HL-60/S4 treated with retinoic acid at 250 ng/mL for 4 days and 3 days (cell line): ENCODE results near the gene TRNAU1AP.
"Not testable (repeated sequence)": the region's sequence is repeated elsewhere in the genome, so short reads cannot be mapped to it uniquely, and the experiment has no call there.

ENCODE experiments used
- in situ Hi-C: fragments of 300-500 bp; cut with MboI; formaldehyde crosslinking; loops from 2 replicates; pipeline ENCODE4 v1.7.0; 2022; ENCODE audit warnings: low sequenced_read_pairs

TRNAU1AP gene

DNA sequence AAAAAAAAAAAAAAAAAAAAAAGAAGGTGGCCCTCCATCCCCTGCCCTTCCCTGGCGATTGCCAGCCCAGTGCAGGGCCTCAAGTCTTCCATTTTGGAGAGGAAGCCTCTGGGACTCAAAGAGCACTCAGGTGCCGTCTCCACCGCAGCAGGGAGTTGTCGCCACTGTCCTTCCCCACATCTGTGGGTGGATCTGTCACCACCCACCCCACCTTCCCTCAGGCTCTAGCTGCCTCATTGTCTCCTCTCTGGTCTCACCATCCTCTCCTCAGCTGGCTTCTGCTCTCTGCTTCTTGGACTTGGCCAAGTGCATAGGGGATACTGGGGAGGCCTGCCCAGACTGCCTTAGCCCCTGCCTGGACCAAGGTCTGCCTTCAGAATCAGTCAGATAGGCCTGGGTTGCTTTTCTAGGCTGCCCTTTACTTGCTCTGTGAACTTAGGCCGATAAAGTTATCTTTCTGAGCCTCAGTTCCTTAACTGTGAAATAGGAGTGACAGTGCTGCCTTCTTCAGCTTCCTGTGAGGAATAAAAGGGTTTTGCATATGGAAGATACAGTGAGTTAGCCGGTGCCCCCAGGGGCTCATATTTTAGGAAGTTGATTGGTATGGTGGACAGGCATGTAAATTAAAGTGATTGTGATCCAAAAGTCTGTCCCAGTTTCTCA lies 31.3 kb upstream of the TRNAU1AP start:
- in situ Hi-C loops, result no loop called here

GRCh38 chr1:28522537-28522936 lies 30.3 kb upstream of the TRNAU1AP start:
- in situ Hi-C loops, result not testable (repeated sequence)

- in situ Hi-C loops, result not testable (repeated sequence)
Measured at GRCh38 chr1:28525002-28525642, 27.8 kb upstream of the TRNAU1AP start.

DNA sequence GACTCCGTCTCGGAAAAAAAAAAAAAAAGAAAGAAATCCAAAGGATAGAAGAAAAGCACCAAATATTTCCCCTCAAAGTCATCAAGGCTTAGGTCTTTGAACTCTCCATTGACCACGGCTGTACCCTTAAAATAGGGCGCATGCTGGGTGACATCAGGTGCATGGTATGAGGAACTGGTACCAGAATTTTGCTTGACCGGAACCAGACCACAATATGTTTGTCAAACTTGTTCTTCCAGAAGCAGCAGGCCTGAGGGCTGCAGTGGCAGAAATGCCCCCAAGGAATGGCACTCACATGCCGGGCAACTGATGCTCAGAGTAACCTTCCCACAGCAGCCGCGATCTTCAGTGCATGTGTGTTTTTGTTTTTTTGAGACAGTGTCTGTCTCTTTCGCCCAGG lies 26.0 kb upstream of the TRNAU1AP start:
- in situ Hi-C loops, result no loop called here

- in situ Hi-C loops, result no loop called here
Measured at GRCh38 chr1:28530456-28530855, 22.4 kb upstream of the TRNAU1AP start.

DNA sequence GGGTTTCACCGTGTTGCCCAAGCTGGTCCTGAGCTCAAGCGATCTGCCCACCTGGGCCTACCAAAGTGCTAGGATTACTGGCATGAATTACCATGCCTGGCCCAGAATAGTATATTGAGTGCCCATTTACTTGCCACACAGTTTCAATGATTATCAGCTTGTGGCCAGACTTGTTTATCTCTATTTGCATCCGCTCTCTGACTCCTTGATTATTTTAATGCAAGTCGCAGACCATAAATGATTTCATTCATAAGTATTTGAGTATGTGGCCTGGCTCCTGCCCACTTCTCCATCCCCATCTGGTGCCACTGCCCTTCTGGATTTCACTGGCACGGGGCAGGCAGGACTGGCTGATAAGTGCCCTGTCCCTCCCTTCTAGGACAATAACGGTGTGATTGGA lies 18.2 kb upstream of the TRNAU1AP start:
- in situ Hi-C loops, result no loop called here

- in situ Hi-C loops, result no loop called here
Measured at GRCh38 chr1:28535180-28535579, 17.7 kb upstream of the TRNAU1AP start.

DNA sequence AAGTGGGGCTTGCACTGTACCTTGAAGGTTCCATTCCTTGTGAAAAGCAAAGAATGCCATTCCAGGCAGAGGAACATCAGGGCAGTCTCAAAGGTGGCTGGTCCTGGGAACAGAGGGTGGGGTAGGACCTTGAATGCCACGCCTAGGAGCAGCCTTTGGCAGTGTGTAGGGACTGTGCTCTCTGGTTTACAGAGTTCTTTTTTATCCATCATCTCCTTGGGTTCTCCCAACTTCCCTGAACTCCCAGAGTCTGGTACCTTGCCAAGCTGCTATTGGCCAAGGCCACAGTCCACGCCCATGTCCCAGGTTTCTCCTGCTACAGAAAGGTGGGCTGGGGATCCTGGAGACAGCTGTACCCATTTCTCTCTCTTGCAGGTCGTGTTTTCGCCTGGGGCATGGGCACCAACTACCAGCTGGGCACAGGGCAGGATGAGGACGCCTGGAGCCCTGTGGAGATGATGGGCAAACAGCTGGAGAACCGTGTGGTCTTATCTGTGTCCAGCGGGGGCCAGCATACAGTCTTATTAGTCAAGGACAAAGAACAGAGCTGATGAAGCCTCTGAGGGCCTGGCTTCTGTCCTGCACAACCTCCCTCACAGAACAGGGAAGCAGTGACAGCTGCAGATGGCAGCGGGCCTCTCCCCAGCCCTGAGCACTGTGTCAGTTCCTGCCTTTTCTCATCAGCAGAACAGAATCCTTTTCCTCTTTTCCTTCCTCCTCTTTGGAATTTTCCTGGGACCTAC lies 15.3 kb upstream of the TRNAU1AP start:
- in situ Hi-C loops, result no loop called here

GRCh38 chr1:28538286-28538685 lies 14.6 kb upstream of the TRNAU1AP start:
- in situ Hi-C loops, result no loop called here

DNA sequence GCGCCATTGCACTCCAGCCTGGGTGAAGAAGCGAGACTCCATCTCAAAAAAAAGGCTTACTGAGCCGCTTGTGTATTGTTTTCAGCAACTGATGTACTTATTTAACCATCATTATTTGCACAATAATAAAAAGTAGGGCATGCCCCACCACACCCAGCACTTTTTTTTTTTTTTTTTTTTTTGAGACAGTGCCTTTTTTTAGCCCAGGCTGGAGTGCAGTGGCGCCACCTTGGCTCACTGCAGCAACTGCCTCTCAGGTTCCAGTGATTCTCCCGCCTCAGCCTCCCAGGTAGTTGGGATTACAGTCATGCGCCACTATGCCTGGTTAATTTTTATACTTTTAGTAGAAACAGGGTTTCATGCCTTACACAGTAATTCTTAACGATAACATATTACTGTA lies 12.2 kb upstream of the TRNAU1AP start:
- in situ Hi-C loops, result no loop called here

GRCh38 chr1:28541414-28542015 lies 11.4 kb upstream of the TRNAU1AP start:
- in situ Hi-C loops, result not testable (repeated sequence)

GRCh38 chr1:28545246-28545628 lies 7.6 kb upstream of the TRNAU1AP start:
- in situ Hi-C loops, result no loop called here

- in situ Hi-C loops, result no loop called here
Measured at GRCh38 chr1:28548318-28548717, 4.6 kb upstream of the TRNAU1AP start.

GRCh38 chr1:28551381-28551780 lies 1.5 kb upstream of the TRNAU1AP start:
- in situ Hi-C loops, result no loop called here

DNA sequence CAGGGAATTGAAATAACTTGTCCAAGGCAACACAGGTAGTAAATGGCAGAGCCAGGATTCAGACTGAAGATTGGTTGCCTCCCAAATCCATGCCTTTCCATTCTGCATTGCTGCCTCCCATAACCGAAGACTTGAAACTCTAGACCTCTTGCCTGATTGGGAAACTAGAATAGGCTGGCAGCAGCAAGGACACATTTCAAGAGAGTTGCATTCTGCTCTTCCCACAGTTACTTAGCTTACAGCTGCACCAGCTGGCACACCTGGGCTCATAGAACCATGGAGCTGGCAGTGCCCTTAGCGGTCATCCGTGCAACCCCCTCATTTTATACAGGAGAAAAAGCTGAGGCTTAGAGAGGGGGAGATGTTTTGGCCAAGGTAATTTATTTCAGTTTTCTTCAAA lies 8.0 kb downstream of the TRNAU1AP start:
- in situ Hi-C loops, result no loop called here

DNA sequence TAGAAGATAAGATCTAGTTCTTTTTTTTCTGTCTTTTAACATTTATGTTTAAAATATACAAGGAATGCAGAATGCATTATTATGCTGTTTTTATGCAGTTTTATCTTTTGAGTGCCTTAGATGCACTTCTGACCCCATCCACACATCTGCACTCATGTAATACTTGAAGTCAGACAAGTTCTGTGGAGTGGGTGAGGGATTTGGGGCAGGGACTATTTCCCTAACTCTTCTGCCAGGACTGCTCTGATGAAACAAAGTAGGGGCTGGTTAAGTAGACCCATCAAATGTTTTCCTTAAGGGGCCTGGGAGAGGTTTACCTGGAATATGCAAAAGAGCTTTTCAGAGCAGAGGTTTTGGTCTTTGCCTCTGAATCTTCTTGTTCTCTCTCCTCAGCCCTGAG lies 11.4 kb downstream of the TRNAU1AP start:
- in situ Hi-C loops, result no loop called here

GRCh38 chr1:28565040-28565439 lies 12.2 kb downstream of the TRNAU1AP start:
- in situ Hi-C loops, result no loop called here

GRCh38 chr1:28565726-28566125 lies 12.8 kb downstream of the TRNAU1AP start:
- in situ Hi-C loops, result no loop called here

GRCh38 chr1:28566931-28567330 lies 14.0 kb downstream of the TRNAU1AP start:
- in situ Hi-C loops, result no loop called here

DNA sequence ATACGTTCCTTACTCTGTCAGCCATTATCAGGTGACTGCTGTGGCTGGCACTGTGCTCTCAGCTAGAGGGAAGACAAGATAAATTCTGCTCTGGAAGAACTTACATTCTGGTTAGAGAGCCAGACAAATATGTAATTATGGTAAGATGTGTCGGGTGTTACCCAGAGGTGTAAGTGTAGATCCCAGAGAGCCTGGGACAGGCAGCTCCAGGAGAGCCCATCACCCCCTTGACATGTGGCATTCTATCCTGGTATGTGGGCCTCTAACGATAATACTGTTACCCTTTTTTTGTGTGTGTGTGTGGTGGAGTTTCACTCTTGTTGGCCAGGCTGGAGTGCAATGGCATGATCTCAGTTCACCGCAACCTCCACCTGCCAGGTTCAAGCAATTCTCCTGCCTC lies 19.0 kb downstream of the TRNAU1AP start:
- in situ Hi-C loops, result no loop called here

DNA sequence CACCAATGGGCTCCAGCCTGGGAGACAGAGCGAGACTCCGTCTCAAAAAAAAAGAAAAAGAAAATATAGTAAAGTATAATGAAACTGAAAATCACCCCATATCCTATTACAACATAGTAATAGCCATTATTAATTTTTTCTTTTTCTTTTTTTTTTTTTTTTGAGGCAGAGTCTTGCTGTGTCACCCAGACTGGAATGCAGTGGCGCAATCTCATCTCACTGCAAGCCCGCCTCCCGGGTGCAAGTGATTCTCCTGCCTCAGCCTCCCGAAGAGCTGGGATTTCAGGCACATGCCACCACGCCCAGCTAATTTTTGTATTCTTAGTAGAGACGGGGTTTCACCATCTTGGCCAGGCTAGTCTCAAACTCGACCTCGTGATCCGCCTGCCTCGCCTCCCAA lies 20.0 kb downstream of the TRNAU1AP start:
- in situ Hi-C loops, result not testable (repeated sequence)

- in situ Hi-C loops, result no loop called here
Measured at GRCh38 chr1:28573564-28573963, 20.7 kb downstream of the TRNAU1AP start.
